H1 (cell line): Measurements from ENCODE around the gene CC2D1A. TPM values are rescaled to one million over a fixed set of nuclear protein-coding genes. Genes with fewer than 3 reads are reported as not detected.
A peak's percentile ranks its signal among the peaks of the same experiment; 100 is the strongest.

Experiments
- CTCF ChIA-PET: fragments of 300-600 bp; sonication (Branson Sonifier 250); formaldehyde crosslinking; loops from one replicate; lab custom pipeline; 2021; ENCODE audit not compliant: partially characterized antibody; lab: Charles Lee
- POLR2A ChIA-PET: fragments of 300-600 bp; sonication (Branson Sonifier 250); formaldehyde crosslinking; loops from one replicate; lab custom pipeline; 2021; ENCODE audit warnings: inconsistent platforms; ENCODE audit not compliant: partially characterized antibody; lab: Charles Lee
- DNase-seq, 2 experiments: peaks; one replicate each; pipeline versions ENCODE4 v3.0.0 to v3.0.0-alpha.2; 2010 to 2022; ENCODE audit warnings: low spot score in 2 of 2, low read depth in 1 of 2, mixed read lengths in 1 of 2
- FAIRE-seq: peaks from 2 replicates; lab custom pipeline; 2011; peaks lifted over from hg19 to GRCh38; lab: Jason Lieb, UNC
- H2AFZ ChIP-seq: 2 replicates; pipeline ENCODE4 v1.8.1; 2012; ENCODE audit warnings: low read length, inconsistent platforms
- H2AK5ac ChIP-seq: 2 replicates; pipeline ENCODE4 v1.6.1; 2013; ENCODE audit warnings: low read depth, low read length
- H2BK120ac ChIP-seq: replicated peaks from 2 replicates; pipeline ENCODE3; 2013; ENCODE audit warnings: low read depth, low read length, inconsistent platforms
- H2BK12ac ChIP-seq: 2 replicates; pipeline ENCODE4 v1.6.1; 2013; ENCODE audit warnings: low read depth, low read length
- H2BK15ac ChIP-seq: 2 replicates; pipeline ENCODE4 v1.6.1; 2013; ENCODE audit warnings: low read length
- H2BK20ac ChIP-seq: 2 replicates; pipeline ENCODE4 v1.6.1; 2013; ENCODE audit warnings: low read length
- H2BK5ac ChIP-seq: 2 replicates; pipeline ENCODE4 v1.6.1; 2013; ENCODE audit warnings: low read depth, low read length
- H3K14ac ChIP-seq: 2 replicates; pipeline ENCODE4 v1.6.1; 2013; ENCODE audit warnings: inconsistent platforms; ENCODE audit not compliant: insufficient read length
- H3K18ac ChIP-seq: 2 replicates; pipeline ENCODE4 v1.6.1; 2013; ENCODE audit warnings: low read length; ENCODE audit errors: extremely low read depth
- H3K23ac ChIP-seq: 2 replicates; pipeline ENCODE4 v1.6.1; 2013; ENCODE audit warnings: inconsistent platforms; ENCODE audit not compliant: insufficient read length
- H3K23me2 ChIP-seq: 2 replicates; pipeline ENCODE4 v1.6.1; 2013; ENCODE audit warnings: low read depth, low read length
- H3K27ac ChIP-seq: 2 replicates; pipeline ENCODE4 v1.6.1; 2011; ENCODE audit warnings: low read depth, low read length, inconsistent platforms
- H3K27me3 ChIP-seq, 4 experiments: replicated peaks in 1 of 4; 1 replicate in 1 of 4; 2 replicates in 3 of 4; pipeline versions ENCODE4 v1.6.1 to v1.8.1; 2011 to 2013; ENCODE audit warnings: low read length in 3 of 4, mild to moderate bottlenecking in 3 of 4, inconsistent platforms in 2 of 4, mixed read lengths in 2 of 4, moderate library complexity in 1 of 4; ENCODE audit not compliant: control insufficient read depth in 3 of 4, insufficient read depth in 3 of 4; ENCODE audit errors: extremely low read depth in 1 of 4
- H3K36me3 ChIP-seq, 4 experiments: 2 replicates each; pipeline versions ENCODE4 v1.6.1 to v1.8.1; 2011 to 2013; ENCODE audit warnings: mild to moderate bottlenecking in 4 of 4, low read length in 3 of 4, moderate library complexity in 2 of 4, control low read depth in 1 of 4, inconsistent platforms in 1 of 4; ENCODE audit not compliant: insufficient read depth in 4 of 4, control insufficient read depth in 2 of 4
- H3K4ac ChIP-seq: replicated peaks from 2 replicates; pipeline ENCODE3; 2013; ENCODE audit warnings: low read length, low read depth, mixed read lengths, inconsistent platforms; ENCODE audit not compliant: insufficient read length
- H3K4me1 ChIP-seq, 4 experiments: replicated peaks in 1 of 4; 1 replicate in 1 of 4; 2 replicates in 3 of 4; pipeline versions ENCODE4 v1.6.1 to v1.8.1; 2011 to 2013; ENCODE audit warnings: low read length in 3 of 4, inconsistent platforms in 2 of 4, mixed read lengths in 1 of 4; ENCODE audit not compliant: insufficient read depth in 4 of 4, control insufficient read depth in 3 of 4
- H3K4me2 ChIP-seq, 2 experiments: 2 replicates each; pipeline versions ENCODE4 v1.6.1 to v1.8.1; 2011 to 2013; ENCODE audit warnings: low read depth in 2 of 2, low read length in 2 of 2, control low read depth in 1 of 2, inconsistent platforms in 1 of 2, mild to moderate bottlenecking in 1 of 2; ENCODE audit not compliant: insufficient read depth in 1 of 2
- H3K4me3 ChIP-seq, 4 experiments: fragments of 200-600, 300-600 bp in 1 of 4; sonication (generic), shearing (Covaris generic), sonication (Bioruptor Twin) in 1 of 4; 2 replicates each; pipeline versions ENCODE4 v1.5.1 to v1.8.1; 2011 to 2016; ENCODE audit warnings: low read length in 4 of 4, low read depth in 3 of 4, control low read depth in 2 of 4, inconsistent platforms in 2 of 4, mild to moderate bottlenecking in 2 of 4, mixed read lengths in 1 of 4, moderate library complexity in 1 of 4; ENCODE audit not compliant: insufficient read depth in 2 of 4; ENCODE audit errors: extremely low read depth in 1 of 4
- H3K56ac ChIP-seq: replicated peaks from 2 replicates; pipeline ENCODE3; 2013; ENCODE audit warnings: low read depth, mild to moderate bottlenecking, mixed read lengths, low read length, inconsistent platforms; ENCODE audit not compliant: insufficient read length
- H3K79me1 ChIP-seq: 2 replicates; pipeline ENCODE4 v1.6.1; 2013; ENCODE audit warnings: low read depth, low read length, control low read depth
- H3K79me2 ChIP-seq, 2 experiments: 2 replicates each; pipeline versions ENCODE4 v1.6.1 to v1.8.1; 2012 to 2013; ENCODE audit warnings: low read length in 2 of 2, mild to moderate bottlenecking in 2 of 2, inconsistent platforms in 1 of 2; ENCODE audit not compliant: insufficient read depth in 2 of 2, control insufficient read depth in 1 of 2
- H3K9ac ChIP-seq, 4 experiments: replicated peaks in 1 of 4; 1 replicate in 1 of 4; 2 replicates in 3 of 4; pipeline versions ENCODE4 v1.6.1 to v1.8.1; 2011 to 2013; ENCODE audit warnings: low read depth in 3 of 4, low read length in 3 of 4, control low read depth in 2 of 4, mild to moderate bottlenecking in 2 of 4, moderate library complexity in 2 of 4, inconsistent platforms in 1 of 4; ENCODE audit errors: extremely low read depth in 1 of 4
- H3K9me3 ChIP-seq, 2 experiments: 2 replicates each; pipeline versions ENCODE4 v1.6.1 to v1.8.1; 2012 to 2013; ENCODE audit warnings: mild to moderate bottlenecking in 2 of 2, moderate library complexity in 2 of 2, control low read depth in 1 of 2, inconsistent platforms in 1 of 2, low read depth in 1 of 2, low read length in 1 of 2, mixed read lengths in 1 of 2; ENCODE audit not compliant: insufficient read depth in 2 of 2
- H4K20me1 ChIP-seq, 2 experiments: replicated peaks in 1 of 2; 2 replicates each; pipeline versions ENCODE3 to v1.8.1; 2011 to 2013; ENCODE audit warnings: inconsistent platforms in 2 of 2, low read length in 2 of 2, mild to moderate bottlenecking in 1 of 2; ENCODE audit not compliant: insufficient read depth in 2 of 2, control insufficient read depth in 1 of 2
- H4K5ac ChIP-seq: 2 replicates; pipeline ENCODE4 v1.6.1; 2013; ENCODE audit warnings: low read length, low read depth, mixed read lengths, inconsistent platforms; ENCODE audit not compliant: insufficient read length
- H4K8ac ChIP-seq: 2 replicates; pipeline ENCODE4 v1.8.0; 2013; ENCODE audit warnings: mild to moderate bottlenecking, moderate library complexity, low read length, inconsistent platforms; ENCODE audit not compliant: insufficient read depth; ENCODE audit errors: extremely low read depth
- H4K91ac ChIP-seq: replicated peaks from 2 replicates; pipeline ENCODE3; 2013; ENCODE audit warnings: low read length, mixed read lengths, inconsistent platforms; ENCODE audit not compliant: insufficient read length
- CREB1 ChIP-seq: IDR thresholded peaks from 2 replicates; pipeline ENCODE4 v1.6.1; 2012; ENCODE audit warnings: inconsistent platforms
- EGR1 ChIP-seq: IDR thresholded peaks from 2 replicates; pipeline ENCODE4 v1.6.1; 2011; ENCODE audit warnings: low read depth, low read length, borderline replicate concordance
- EP300 ChIP-seq, 2 experiments: IDR thresholded peaks; 1 replicate in 1 of 2; 2 replicates in 1 of 2; pipeline ENCODE4 v1.6.1; 2011 to 2012; ENCODE audit warnings: low read depth in 2 of 2, low read length in 2 of 2, mild to moderate bottlenecking in 2 of 2, borderline replicate concordance in 1 of 2, inconsistent platforms in 1 of 2, moderate library complexity in 1 of 2
- NANOG ChIP-seq: IDR thresholded peaks from 2 replicates; pipeline ENCODE4 v1.6.1; 2011; ENCODE audit warnings: low read length, low read depth, mild to moderate bottlenecking, inconsistent platforms; ENCODE audit not compliant: insufficient read depth, poor library complexity, severe bottlenecking
- NRF1 ChIP-seq: IDR thresholded peaks from 2 replicates; pipeline ENCODE4 v1.6.1; 2011; ENCODE audit warnings: mild to moderate bottlenecking, low read depth, low read length, improper control_type of control experiment
- RFX5 ChIP-seq: IDR thresholded peaks from 2 replicates; pipeline ENCODE4 v1.6.1; 2011; ENCODE audit warnings: low read depth, low read length, improper control_type of control experiment, borderline replicate concordance
- RNF2 ChIP-seq: fragments of 200-900, 300-1000 bp; sonication (generic); IDR thresholded peaks from 2 replicates; pipeline ENCODE4 v1.7.1; 2016; ENCODE audit warnings: borderline replicate concordance, low read depth, mild to moderate bottlenecking, antibody characterized with exemption, low read length; ENCODE audit not compliant: poor library complexity, severe bottlenecking; ENCODE audit errors: missing control alignments
- SIX5 ChIP-seq: IDR thresholded peaks from 2 replicates; pipeline ENCODE4 v1.6.1; 2011; ENCODE audit warnings: mild to moderate bottlenecking, low read depth, low read length
- YY1 ChIP-seq: IDR thresholded peaks from 2 replicates; pipeline ENCODE4 v1.6.1; 2011; ENCODE audit warnings: low read depth, mild to moderate bottlenecking, low read length
- WGBS, 2 experiments: shearing (Covaris generic) in 1 of 2; methylation state at CpG; one replicate each; pipeline versions ENCODE4 v1.1.6 to v1.1.7; 2013 to 2015; ENCODE audit warnings: low lambda C conversion rate in 2 of 2, mixed read lengths in 2 of 2, inconsistent platforms in 1 of 2, low coverage in 1 of 2, missing lambda C conversion rate in 1 of 2; ENCODE audit not compliant: insufficient replicate concordance in 2 of 2, insufficient coverage in 1 of 2, insufficient read length in 1 of 2; ENCODE audit errors: extremely low coverage in 1 of 2, missing lambda C conversion rate in 1 of 2; 5-methylcytosine and 5-hydroxymethylcytosine counted together
- polyA plus RNA-seq, 7 experiments: library from polyadenylated mRNA; depleted of rRNA in 3 of 7; stranded (reverse) in 5 of 7; unstranded in 2 of 7; fragments of >200 nt in 5 of 7; fragments of 200-250 nt in 2 of 7; gene quantifications; 1 replicate in 5 of 7; 2 replicates in 1 of 7; 4 replicates in 1 of 7; pipeline versions ENCODE4 v1.2.1 to v1.2.3, GENCODE V29; 2011 to 2013; ENCODE audit warnings: missing spikeins in 2 of 7, mixed read lengths in 2 of 7
- total RNA-seq: library from RNA; stranded (reverse); fragmentation: NEBNext Ultra II Directional; extraction: Animal tissue kit (Norgen Biotek cat#: 25700); gene quantifications from 2 replicates; pipeline ENCODE4 v1.2.1, GENCODE V29; 2021

CC2D1A gene
- total and polyA plus RNA-seq, 2 of the 8 experiments (the other 6 are each of a cell fraction or from before 2014, with no cell fraction given), result 12.5 to 33.0 TPM

DNA sequence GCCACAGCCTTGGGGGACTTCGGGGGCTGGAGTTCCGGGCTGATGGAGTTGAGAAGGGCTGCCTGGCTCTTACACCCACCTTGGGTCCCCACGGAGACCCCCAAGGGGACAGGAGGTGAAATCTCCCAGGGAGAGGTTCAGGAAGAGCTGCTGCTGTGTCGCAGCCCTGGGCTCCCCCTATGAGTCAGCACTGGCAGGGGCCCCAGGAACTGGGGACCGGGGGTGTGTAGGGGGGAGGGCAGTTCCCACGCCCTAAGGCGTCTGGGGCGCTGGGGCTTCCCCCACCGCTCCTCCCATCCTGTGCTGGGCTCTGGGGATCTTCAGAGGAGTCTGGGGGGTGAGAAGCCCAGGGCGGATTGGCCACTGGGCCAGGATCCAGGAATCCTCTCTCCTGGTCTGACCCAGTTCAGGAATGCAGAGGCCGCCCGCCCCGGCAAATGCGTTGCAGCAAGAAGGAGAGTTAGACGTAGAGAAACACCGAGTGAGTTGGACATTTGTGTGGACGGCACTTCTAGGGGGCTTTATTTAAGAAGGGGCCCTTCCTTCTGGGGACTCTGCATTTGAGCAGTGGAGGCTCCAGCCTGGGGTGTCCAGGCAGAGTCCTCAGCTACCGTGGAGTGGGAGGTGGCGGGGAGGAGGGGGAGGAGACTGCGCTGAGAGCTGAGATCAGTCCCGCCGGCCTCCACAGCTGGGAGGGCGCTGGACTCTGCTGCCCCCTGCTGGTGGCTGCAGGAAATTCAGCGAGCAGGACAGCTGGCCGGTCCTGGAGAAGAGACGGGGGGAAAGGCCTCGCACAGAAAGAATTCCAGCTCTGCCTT is 44.1 kb upstream of the CC2D1A start:
- H3K79me1 ChIP-seq, result no peaks in the 10 kb centered on the region
- H3K4me2 ChIP-seq, result peak overlapping the region; percentile 1 to 67; a peak in 3 of 4 replicates
- H3K27me3 ChIP-seq, result peaks cover 15 to 32% (median 24%) of the 10 kb centered on the region in 4 experiments
- H3K4me3 ChIP-seq, result peak overlapping the region; percentile 14 to 60 (median 40); a peak in 6 of 8 replicates
- H3K79me2 ChIP-seq, result no peaks in the 10 kb centered on the region
- no peaks in the 10 kb centered on the region for H3K9me3 ChIP-seq
- WGBS, 2 experiments, result 13% methylated on average over 27 of the region's 27 CpGs; no CpG with 5 or more reads in 1 of the 2 experiments
- H3K18ac ChIP-seq, result peak overlapping the region; percentile 78; the same call in 1 of the 2 replicates
- H2AFZ ChIP-seq, result peak overlapping the region; percentile 44; the same call in 1 of the 2 replicates
- peak overlapping the region; percentile 83; the same call in 1 of the 2 replicates for H4K8ac ChIP-seq
- peak; percentile 36 for FAIRE-seq
- peak overlapping the region; percentile 83; the same call in 1 of the 2 replicates for H2BK5ac ChIP-seq
- peaks cover 2 to 5% of the 10 kb centered on the region in 2 experiments for H4K20me1 ChIP-seq
- no peak overlapping the region for H3K14ac ChIP-seq
- 0 out of 2 replicates have a peak overlapping the region, but pooled peaks have one; percentile 79 for H2AK5ac ChIP-seq
- H3K4ac ChIP-seq, result peak overlapping the region; percentile 65
- no peak overlapping the region for H3K56ac ChIP-seq
- H2BK120ac ChIP-seq, result peak overlapping the region; percentile 79
- peak overlapping the region; percentile 55 for H2BK12ac ChIP-seq
- H2BK15ac ChIP-seq, result peak overlapping the region; percentile 97; the same call in 1 of the 2 replicates
- POLR2A ChIA-PET, result interaction anchor here (0.6 to 4.7 kb wide), 14 partner anchors 13 to 710 kb away, joined by 3 to 62 read pairs (median 4); partner anchors contain the start of gene C19orf53
- DNase-seq, result peak in 1 of 2 experiments; percentile 99
- H3K9ac ChIP-seq, result peak overlapping the region in 1 of 4 experiments; percentile 29; a peak in 2 of 7 replicates
- H3K36me3 ChIP-seq, result no peaks in the 10 kb centered on the region
- no peak overlapping the region for H3K27ac ChIP-seq
- H3K23me2 ChIP-seq, result no peaks in the 10 kb centered on the region; the same call in 1 of the 2 replicates
- H3K23ac ChIP-seq, result no peak overlapping the region
- H2BK20ac ChIP-seq, result 0 out of 2 replicates have a peak overlapping the region, but pooled peaks have one; percentile 72
- H3K4me1 ChIP-seq, result peaks cover 4 to 7% (median 5%) of the 10 kb centered on the region in 4 experiments; a peak in 6 of 7 replicates
- peak overlapping the region; percentile 73 for H4K91ac ChIP-seq
- H4K5ac ChIP-seq, result peak overlapping the region; percentile 34
- CTCF ChIA-PET, result interaction anchor here (0.6 to 7.0 kb wide), 40 partner anchors 9 to 511 kb away, joined by 3 to 70 read pairs (median 5); partner anchors contain the start of genes ASF1B, MISP3, NANOS3 and ZSWIM4
- TF ChIP-seq NRF1, result no peak
- TF ChIP-seq NANOG, result no peak
- TF ChIP-seq RNF2, result no peak
- peak; percentile 35; the same call in 1 of the 2 replicates for TF ChIP-seq CREB1
- no peak for TF ChIP-seq EGR1
- no peak for TF ChIP-seq SIX5
- TF ChIP-seq YY1, result 0 out of 2 replicates have a peak, but pooled peaks have one; percentile 33
- TF ChIP-seq RFX5, result no peak
- 0 out of 3 replicates have a peak, but pooled peaks of 1 of the 2 experiments have one; percentile 44 for TF ChIP-seq EP300 (IDR thresholded peaks at IDR 0.05; ENCODE audit: borderline replicate concordance in 1 of 2, low read depth in 2 of 2, low read length in 2 of 2)
